GM18870 (cell line): ENCODE measurements around the gene RCAN3.
"Not testable (repeated sequence)": the region's sequence is repeated elsewhere in the genome, so short reads cannot be mapped to it uniquely, and the experiment has no call there.

Experiments
- ATAC-seq: cut with Tn5 transposase; IDR thresholded peaks from one replicate; pipeline ENCODE4 v1.9.1; 2021; ENCODE audit warnings: moderate library complexity; ENCODE audit not compliant: unreplicated experiment

RCAN3 gene

DNA sequence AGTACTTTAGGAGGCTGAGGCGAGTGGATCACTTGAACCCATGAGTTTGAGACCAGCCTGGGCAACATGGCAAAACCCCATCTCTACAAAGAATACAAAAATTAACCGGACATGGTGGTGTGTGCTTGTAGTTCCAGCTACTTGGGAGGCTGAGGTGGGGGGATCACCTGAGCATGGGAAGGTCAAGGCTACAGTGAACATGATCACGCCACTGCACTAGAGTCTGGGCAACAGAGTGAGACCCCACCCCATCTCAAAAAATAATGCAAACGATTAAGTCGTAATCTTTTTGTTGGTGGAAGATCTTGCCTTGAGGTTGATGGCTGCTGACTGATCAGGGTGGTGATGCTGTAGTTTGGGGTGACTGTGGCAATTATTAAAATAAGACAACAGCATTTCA lies 6.3 kb downstream of the RCAN3 start:
- no peak for ATAC-seq

DNA sequence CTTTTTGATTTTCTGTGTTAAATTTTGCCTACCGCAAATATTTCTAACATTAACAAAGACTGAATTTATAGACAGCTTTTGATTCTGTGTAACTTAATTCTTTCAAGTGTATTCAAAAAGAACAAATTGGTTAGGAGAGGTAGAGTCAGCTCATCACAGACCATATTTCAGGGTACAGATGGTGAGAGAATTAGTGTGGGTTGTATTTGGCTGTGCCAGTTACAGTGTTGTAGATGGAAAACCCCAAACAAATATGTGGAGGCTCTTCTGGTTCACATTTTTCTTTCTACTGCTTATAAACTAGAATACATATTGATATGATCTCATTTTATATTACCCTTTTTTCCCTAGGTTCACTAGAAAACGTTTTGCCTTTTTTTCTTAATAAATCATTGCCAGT lies 11.1 kb downstream of the RCAN3 start:
- ATAC-seq = no peak

GRCh38 chr1:24514946-24515345 lies 12.3 kb downstream of the RCAN3 start:
- ATAC-seq = no peak

- not testable (repeated sequence) for ATAC-seq
These were observed 13.1 kb downstream of the RCAN3 start for GRCh38 chr1:24515671-24516209.

DNA sequence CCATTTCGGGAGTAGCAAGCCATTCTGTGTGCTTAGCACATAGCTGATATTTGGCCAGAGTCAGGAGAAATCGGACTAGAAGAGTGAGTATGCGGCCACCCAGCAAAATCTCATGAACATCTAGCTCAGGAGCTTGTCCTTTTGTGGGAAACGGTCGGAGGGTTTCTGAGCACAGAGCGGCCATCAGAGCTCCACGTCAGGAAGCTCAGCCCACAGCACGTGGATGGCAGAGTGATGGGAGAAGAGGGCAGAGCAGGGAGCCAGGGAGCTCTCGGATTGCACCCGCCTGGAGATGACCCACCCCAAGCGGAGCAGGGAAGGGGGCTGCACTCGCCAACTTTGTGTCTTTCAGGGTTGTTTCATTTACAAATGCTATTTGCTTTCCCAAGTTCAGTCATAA lies 13.9 kb downstream of the RCAN3 start:
- ATAC-seq = no peak

DNA sequence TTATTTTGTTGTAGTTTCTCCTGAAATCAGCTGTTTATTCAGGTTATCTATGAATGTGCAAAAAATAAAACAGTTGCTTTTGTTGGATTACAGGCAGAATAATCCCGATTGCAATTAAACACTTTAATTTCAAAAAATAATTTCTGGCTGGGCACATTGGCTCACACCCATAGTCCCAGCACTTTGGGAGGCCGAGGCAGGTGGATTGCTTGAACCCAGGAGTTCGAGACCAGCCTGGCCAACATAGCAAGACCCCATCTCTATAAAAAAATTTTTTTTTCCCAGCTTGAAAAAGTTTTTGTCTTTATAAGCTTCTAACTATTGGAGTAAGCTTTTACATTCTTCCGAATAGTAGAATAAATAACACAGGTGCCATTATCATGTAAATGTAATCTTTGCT lies 15.3 kb downstream of the RCAN3 start:
- no peak for ATAC-seq

GRCh38 chr1:24520282-24520681 lies 17.6 kb downstream of the RCAN3 start:
- ATAC-seq = not testable (repeated sequence)

DNA sequence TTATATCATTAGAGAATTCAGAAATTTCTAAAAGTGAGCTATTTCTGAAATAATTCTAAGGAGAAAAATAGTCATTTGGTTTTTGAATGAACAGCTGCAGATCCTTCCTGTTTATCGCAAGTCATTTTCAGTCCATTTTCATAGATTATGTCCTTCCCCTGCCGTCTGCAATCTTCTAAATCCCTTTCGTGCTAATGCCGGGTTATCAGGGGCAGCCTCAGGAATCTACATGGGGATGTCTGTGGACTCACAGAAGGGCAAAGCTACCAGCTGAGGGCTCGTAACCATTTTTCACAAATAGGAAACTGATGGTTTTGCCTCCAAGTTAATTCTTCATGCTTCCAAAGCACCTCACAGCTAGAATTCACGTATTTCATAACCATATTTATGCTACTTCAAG lies 23.0 kb downstream of the RCAN3 start:
- ATAC-seq = no peak

DNA sequence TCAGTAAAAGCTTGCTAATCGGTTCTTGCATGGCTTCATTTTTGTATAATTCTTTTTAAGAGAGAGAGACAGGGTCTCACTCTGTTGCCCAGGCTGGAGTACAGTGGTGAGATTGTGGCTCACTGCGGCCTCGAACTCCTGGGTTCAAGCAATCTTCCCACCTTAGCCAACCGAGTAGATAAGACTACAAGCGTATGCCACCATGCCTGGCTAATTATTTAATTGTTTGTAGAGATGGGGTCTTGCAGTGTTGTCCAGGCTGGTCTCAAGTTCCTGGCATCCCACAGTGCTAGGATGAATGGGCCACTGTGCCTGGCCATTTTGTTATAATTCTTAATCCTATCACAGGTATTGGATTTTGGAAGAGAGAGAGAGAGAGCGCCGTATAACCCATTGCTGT lies 23.4 kb downstream of the RCAN3 start:
- no peak for ATAC-seq

DNA sequence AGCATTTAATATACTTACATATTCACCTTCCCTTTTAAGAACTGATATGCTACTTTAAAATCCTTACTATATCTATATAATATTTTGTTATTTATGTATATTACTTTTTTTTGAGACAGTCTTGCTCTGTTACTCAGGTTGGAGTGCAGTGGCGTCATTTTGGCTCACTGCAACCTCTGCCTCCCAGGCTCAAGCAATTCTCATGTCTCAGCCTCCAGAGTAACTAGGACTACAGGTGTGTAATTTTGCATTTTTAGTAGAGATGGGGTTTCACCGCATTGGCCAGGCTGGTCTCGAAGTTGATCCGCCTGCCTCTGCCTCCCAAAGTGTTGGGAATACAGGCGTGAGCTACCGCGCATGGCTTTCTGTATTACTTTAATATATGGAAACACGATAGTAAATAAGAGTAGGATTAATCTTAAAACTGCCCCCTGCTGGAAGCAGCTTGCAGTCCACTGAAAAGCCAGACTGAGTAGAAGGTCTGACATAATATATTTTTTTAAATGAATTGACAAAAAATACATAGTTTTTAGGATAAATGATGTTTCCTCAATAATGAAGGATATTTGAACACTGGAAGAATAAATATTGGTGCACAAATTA lies 24.4 kb downstream of the RCAN3 start:
- ATAC-seq = no peak

- ATAC-seq = no peak
These were observed 26.1 kb downstream of the RCAN3 start for GRCh38 chr1:24528744-24529143.

DNA sequence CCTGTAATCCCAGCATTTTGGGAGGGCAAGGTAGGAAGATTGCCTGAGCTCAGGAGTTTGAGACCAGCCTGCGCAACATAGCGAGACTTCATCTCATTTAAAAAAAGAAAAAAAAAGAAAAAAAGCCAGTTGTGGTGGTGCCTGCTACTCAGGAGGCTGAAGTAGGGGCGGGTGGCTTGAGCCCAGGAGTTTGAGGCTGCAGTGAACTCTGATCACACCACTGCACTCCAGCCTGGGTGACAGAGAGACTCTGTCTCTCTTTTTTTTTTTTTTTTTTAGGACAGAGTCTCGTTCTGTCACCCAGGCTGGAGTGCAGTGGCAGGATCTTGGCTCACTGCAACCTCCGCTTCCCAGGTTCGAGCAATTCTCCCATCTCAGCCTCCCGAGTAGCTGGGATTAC lies 26.7 kb downstream of the RCAN3 start:
- ATAC-seq = not testable (repeated sequence)

DNA sequence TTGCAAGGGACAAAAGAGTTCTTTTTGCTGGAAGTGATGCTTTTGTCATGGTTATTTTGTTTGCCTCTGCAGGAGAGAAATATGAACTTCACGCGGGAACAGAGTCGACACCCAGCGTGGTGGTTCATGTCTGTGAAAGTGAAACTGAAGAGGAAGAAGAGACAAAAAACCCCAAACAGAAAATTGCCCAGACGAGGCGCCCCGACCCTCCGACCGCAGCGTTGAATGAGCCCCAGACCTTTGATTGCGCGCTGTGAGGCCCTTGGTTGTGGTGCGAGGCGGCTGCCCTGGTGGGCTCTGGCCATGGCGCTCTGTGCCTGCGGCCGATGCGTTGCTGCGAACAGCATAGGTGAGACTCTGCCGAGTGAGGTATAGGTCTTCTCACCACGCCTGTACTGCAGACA lies 32.4 kb downstream of the RCAN3 start:
- ATAC-seq = no peak

DNA sequence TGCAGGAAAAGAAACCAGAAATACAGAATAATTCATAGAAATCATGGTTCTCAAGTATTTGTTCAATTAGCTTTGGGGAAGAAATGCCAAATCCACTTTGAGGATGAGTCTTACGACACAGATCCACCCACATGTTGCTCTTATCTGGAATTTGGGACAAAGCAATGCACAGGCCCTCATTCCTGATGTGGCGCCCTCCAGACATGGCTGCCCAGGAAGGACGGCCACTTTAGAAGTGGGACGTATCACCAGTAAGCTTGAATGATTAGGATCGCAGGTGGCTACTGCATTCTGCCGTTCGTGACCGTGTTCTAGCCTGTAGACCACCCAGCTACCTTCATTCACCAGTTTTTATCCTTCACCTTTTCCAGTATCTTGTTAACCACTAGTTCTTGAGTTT lies 33.1 kb downstream of the RCAN3 start:
- ATAC-seq = no peak

DNA sequence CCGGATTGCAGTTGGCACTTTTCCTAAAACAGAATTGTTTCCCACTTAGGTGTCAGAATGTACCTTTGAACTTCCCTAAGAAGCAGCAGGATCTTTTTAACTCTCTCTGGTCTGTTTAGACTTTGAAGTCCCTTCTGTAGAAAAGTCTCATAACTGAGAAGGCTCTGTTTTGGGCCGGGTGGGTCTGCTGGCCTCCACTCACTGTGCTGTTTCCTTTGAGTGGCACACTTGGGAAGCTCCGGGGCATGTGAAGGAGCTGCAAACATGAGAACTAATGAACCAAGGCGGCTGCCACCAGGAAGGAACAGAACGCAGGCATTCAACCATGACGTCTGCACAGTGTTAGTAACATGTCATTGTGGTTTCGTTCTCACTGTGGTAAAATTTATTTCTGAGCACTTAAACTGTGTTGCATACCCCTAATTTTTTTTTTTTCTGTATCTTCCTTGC lies 33.8 kb downstream of the RCAN3 start:
- no peak for ATAC-seq

DNA sequence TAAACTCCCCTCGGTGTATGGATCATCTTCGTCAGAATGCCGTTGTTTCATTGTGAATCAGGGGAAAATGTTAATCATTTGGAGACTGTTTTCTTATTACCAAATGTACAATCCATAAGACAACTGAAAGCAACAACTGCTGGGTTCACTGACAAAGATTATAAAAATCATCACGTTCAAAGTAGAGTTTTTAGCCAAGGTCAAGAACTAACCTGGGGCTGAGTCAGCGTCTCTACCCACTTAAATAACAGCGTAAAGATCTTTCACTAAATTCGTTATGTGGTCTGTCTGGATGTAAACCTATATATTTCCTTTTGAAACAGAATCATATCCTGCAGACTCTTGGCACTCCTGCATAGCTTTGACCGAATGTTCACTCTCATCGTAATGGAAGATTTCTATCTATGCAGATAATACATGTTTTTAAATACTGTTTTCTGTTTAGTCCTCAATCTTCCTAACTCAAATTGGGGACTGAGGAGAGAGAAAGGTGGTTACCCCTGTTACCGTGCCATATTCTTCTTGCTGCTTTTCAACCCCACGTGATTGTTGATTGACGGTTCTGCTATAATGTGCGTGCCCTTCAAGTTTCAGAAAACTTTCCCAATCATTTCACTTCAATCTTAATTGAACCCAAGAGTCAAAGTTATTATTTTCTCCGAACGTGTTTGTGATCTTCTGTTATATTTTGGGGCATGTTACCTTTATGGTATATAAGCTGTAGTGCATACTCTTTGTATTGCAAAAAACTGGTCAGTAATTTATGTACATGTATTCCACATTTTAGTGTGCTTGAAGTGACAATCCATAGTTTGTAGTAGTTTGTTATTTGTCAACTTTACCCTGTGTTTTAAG lies 37.6 kb downstream of the RCAN3 start:
- no peak for ATAC-seq

- ATAC-seq = no peak
These were observed 38.5 kb downstream of the RCAN3 start for GRCh38 chr1:24540906-24541710.

GRCh38 chr1:24541711-24542346 lies 39.2 kb downstream of the RCAN3 start:
- ATAC-seq = no peak

DNA sequence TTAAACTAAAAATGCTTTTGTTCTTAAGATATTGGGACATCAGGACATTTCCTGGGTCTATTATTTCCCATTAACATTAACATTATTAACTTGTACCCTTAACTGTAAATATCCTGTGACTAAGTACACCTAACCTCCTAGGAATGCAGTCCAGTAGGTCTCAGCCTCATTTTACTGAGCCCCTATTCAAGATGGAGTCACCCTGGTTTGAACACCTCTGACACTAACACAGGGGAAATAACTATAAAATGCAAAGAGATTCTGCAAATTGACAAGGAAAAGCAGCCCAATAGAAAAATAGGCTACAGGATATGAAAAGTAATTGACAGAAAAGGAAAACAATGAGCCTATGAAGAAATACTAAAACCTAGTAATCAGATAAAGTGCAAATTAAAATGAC lies 41.6 kb downstream of the RCAN3 start:
- no peak for ATAC-seq

GRCh38 chr1:24545662-24546061 lies 43.0 kb downstream of the RCAN3 start:
- ATAC-seq = no peak

GRCh38 chr1:24547195-24547594 lies 44.6 kb downstream of the RCAN3 start:
- ATAC-seq = no peak
